GM19397 (cell line): ENCODE results near the gene CEP43.
A peak's percentile ranks its signal among the peaks of the same experiment; 100 is the strongest.

Experiments
- ATAC-seq: cut with Tn5 transposase; IDR thresholded peaks from one replicate; pipeline ENCODE4 v1.9.1; 2021; ENCODE audit warnings: mild to moderate bottlenecking, moderate library complexity; ENCODE audit not compliant: unreplicated experiment

CEP43 gene, protein sequence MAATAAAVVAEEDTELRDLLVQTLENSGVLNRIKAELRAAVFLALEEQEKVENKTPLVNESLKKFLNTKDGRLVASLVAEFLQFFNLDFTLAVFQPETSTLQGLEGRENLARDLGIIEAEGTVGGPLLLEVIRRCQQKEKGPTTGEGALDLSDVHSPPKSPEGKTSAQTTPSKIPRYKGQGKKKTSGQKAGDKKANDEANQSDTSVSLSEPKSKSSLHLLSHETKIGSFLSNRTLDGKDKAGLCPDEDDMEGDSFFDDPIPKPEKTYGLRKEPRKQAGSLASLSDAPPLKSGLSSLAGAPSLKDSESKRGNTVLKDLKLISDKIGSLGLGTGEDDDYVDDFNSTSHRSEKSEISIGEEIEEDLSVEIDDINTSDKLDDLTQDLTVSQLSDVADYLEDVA

DNA sequence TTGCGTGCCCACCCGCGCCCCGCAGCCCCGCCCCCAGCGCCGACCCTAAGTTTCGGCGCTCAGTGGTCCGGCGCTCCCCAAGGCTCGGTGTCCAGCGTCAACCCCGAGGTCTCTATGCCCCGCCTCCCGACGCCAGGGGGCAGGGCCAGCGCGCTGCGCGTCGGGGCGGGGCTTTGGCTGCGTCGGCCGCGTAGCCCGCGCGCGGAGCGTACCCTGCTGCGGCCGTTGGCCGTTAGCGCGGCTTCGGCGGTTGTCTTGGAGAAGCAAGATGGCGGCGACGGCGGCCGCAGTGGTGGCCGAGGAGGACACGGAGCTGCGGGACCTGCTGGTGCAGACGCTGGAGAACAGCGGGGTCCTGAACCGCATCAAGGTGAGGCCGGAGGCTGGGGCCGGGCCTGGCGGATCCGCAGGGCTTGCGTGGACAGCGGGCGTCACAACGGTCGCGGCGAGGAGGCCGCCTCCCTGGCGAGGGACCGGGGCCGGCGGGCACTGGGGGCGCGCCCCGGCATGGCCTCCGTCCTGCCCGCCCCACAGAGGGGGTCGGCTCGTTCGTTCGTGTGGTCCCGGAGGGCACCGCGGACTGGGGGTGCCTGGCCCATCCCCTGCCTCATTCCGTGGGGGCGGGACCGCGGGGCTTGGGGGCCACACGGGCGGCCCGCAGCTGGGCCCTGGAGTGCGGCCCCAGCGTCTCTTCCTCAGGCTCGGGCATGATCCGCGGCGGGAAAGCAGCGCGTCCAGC, at the start of gene CEP43:
Gene CEP43, plus strand, starts transcription at position 253 of the 739 bp plus-strand sequence. Its CDS starts 16 bp downstream, at position 269.
- peak; percentile 92 for ATAC-seq

DNA sequence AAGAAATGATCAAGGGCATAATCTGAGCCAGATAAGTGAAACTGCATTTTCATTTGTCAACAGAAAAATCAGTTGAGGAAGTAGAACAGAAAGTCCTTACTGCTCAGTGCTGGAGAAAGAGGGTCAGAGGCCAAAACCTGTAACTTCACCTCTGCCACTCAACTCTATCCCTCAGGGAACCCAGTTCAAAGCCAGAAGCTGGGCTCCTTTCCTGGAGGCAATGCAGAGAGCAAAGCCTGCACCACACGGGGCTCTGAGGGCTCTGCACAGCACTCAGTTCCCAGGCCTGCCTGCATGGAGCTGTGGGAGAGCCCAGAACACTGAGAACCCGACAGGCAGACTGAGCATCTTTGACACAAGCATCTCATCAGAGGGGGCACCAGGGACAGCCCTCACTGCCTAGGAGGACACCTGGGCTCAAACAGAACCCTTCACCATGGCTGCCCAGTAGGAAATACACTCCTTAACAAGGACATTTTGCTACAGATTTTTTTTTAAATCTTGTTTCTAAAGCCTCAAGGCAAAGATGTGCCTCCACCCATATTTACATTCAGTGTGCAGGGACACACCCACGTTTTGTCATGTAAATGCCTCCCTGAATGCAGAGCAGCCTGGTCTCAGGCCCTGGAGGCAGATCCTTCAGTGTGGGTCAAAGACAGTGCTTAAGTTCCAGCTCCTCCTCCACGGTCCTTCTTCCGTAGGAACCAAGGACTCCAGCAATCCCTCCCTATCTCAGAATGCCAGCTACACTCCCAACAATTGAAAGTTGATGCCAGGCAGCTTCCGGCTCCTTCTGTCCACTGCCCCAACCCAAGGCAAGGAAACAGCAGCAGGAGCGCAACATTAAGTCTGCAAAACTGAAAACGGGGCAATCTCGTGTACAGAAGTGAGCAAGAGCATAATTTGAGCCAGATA, 49.4 kb upstream of the CEP43 start:
- ATAC-seq, result no peak

DNA sequence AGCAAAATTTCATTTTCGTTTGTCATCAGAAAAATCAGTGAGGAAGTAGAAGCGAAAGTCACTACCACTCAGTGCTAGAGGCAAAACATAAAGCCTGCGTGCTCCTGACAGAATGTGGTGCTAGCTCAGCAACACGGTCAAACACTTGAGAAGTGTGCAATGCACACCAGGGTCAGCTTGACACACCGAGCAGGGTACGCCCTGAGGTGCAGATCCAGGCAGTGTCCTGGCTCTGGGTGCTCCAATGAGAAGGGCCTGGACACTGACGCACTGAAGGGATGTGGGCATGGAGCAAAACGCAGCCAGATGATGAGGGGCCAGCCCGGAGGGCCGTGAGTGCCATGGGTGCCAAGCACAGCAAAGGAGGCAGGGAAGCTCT, 48.8 kb upstream of the CEP43 start:
- ATAC-seq, result peak; percentile 36

DNA sequence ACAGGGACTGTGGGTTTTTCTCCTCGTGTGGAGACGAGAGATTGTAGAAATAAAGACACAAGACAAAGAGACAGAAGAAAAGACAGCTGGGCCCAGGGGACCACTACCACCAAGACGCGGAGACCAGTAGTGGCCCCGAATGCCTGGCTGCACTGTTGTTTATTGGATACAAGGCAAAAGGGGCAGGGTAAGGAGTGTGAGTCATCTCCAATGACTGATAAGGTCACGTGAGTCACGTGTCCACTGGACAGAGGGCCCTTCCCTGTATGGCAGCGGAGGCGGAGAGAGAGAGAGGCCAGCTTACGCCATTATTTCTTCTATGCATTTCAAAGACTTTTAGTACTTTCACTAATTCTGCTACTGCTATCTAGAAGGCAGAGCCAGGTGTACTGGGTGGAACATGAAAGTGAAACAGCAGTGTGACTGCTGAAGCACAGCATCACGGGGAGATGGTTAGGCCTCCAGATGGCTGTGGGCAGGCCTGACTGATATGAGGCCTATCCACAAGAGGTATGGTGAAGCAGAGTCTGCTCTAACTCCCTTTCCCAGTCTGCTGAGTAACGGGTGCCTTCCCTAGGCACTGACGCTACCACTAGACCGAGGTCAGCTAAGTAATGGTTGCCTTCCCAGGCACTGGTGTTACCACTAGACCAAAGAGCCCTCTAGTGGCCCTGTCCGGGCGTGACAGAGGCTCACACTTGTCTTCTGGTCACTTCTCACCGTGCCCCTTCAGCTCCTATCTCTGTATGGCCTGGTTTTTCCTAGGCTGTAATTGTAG, 48.1 kb upstream of the CEP43 start:
- peak; percentile 90 for ATAC-seq

DNA sequence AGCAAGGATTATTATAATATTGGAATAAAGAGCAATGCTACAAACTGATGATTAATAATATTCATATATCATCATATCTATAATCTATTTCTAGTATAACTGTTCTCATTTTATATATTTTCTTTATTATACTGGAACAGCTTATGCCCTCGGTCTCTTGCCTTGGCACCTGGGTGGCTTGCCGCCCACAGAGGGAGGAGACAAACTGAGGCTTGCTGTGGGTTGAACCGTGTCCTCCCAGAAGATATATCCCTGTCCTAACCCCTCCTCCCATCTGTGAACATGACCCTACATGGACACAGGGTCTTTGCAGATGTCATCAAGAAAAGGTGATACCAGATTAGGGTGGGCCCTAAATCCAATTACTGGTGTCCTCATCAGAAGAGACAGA, 47.5 kb upstream of the CEP43 start:
- no peak for ATAC-seq

DNA sequence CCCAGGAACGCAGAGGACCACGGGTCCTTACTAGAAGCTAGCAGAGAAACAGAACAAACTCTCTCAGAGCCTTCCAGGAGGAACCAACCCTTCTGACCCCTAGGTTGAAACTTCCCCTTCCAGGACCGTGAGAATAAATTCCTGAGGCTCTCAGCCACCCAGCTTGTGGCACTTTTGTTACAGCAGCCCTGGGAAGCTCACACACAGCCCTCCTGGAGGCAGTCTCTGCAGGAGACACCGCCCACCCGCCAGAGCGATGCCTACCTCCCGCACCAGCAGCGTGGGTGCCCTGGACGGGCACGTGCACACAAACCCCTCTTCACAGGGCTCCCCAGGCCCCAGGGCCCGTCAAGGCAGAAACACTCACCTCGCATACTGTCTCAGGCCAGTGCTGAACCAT, 47.1 kb upstream of the CEP43 start:
- no peak for ATAC-seq

DNA sequence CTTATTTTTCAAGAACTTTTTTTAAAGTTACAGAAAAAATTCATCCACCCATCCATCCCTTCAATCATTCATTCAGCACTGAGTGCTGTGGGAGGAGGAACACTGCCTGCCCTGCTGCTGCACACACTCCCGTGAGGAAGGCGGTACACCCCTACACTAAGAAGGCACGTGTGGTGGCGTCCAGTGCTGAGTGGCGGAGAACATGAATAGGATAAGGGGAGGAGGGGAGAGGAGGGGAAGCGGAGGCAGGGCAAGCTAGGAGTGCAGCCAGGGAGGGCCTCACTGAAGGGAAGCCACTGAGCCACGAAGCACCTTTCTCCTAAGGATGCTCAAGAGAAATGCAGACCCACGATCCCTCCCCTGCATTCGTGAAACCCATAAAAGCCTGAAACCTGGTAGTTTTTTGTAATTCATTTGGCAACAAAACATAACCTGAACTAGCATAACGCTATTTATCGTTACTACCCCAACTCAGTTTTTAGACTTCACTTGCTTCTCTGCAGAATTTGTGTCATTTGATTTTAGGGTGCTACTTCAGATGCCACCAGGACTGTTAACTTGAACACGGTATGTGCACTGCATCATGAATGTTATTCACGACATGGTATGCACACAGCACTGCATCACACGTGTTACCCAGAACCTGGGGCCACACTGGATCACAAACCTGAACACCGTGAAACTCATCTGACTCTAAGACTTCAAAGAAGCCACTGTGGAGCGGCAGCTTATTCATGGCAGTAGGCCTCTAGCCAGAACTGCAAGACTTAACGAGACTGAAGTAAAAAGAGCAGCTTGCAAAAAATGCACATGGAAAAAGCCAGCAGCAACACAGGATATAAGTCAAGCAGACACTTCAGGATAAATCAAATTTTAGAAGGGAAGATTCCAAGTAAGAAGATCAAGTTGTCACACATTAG, 46.4 kb upstream of the CEP43 start:
- ATAC-seq, result no peak

DNA sequence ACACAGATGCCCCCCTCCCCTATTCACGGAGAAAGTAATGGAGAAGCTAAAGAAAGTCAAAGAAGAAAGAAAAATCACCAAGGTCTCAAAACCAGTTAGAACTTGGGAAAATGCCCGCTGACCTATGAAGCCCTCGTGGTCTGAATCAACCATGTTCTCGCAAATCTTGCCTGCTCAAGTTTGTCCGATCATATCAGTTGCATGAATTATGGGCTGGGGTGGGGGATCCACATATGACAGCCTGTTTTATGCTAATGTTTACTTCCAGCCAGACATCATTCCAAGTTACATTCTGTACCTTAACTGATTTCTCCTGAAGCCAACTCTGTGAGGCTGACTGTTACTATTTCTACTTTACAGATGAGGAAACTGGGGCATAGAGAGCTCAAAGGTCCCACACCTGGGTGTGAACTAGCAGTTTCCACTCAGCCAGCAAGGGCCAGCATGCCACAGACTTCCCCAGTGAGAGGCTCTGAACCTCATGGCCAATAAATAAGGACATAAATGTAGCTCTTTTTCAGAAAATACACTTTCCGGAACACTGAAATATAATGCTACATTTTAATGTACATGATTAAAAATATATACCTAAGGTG, 45.0 kb upstream of the CEP43 start:
- no peak for ATAC-seq

DNA sequence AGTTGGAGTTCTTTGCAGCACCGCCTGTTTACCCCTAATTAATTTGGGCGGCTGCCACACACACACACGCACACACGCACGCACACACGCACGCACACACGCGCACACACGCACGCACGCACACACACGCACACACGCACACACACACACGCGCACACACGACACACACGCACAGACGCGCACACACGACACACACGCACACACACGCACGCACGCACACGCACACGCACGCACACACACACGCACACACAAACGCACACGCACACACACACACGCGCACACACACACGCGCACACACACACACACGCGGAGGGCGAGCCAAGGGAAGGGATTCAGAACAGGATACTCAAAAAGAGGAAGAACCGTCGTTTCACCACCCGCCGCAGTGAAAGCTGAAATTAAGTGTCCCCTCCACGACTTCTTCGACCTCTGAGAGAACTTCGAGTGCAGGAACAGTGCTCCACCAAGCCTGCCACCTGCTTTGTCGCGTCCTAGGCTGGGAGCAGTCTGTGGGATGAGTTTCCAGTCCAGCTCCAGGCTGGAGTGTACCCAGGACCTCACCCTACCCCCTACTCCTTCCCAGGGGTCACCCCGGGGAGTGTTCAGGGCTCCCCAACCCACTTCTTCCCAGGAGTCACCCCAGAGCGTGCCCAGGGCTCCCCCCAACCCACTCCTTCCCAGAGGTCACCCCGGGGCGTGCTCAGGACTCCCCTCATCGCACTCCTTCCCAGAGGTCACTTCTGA, 43.9 kb upstream of the CEP43 start:
- ATAC-seq, result no peak

DNA sequence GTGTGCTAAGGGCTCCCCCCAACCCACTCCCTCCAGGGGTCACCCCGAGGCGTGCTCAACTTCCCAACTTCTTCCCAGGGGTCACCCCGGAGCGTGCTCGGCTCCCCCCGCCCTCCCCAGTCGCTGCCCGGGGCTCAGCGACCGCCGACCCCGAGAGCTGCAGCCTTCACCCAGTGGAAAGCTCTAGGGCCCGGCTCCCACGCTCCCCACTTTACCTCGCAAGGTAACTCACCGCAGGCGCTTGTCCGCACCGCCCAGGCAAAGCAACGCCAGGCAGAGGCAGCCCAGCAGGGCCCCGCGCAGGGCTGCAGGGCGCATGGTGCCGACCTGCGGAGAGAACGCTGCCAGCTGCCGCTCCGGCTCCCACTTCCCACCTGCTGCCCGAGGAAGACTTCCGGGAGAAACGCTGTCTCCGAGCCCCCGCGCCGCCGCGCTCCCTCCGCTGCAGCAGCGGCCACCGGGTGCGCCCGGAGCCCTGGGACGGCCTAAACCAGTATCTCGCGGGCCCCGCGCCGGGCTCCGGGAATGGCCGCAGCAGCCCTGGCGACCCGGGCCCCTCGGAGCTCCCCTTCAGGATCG, 43.2 kb upstream of the CEP43 start:
- peak; percentile 2 for ATAC-seq

DNA sequence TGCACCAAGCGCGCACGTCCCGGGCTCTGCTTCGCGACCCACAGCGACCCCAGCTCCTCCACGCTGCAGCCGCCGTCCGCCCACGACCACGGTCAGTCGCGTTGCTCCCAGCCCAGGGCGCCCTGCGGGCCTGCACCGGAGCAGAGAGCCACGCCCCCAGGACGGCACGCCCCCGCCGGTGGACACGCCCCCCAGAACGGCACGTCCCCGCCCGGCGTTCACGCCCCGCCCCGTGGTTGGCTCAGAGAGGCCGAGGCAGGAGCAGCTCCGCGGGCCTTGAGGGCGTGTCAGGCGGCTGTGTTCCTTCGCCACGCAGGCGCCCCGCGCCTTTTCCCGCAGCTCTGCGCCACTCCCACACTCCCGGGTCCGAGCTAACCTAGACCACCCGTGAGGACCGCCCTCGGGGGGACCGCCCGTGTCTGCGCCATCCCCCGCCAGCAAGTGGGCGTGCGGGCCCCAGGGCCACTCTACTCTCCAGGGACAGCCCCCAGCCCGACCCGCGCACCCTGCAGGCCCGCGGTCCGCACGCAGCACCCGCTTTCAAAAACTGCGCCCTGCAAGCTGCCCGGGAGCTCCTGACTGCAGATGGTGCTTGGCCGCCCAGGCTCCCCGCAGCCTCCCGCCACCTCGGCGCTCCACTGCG, 42.6 kb upstream of the CEP43 start, which contains the start of gene RNASET2:
Gene RNASET2, minus strand, starts transcription at position 107 of the 643 bp plus-strand sequence. CDS start 368 bp downstream, outside the sequence.
- ATAC-seq, result peak; percentile 77

DNA sequence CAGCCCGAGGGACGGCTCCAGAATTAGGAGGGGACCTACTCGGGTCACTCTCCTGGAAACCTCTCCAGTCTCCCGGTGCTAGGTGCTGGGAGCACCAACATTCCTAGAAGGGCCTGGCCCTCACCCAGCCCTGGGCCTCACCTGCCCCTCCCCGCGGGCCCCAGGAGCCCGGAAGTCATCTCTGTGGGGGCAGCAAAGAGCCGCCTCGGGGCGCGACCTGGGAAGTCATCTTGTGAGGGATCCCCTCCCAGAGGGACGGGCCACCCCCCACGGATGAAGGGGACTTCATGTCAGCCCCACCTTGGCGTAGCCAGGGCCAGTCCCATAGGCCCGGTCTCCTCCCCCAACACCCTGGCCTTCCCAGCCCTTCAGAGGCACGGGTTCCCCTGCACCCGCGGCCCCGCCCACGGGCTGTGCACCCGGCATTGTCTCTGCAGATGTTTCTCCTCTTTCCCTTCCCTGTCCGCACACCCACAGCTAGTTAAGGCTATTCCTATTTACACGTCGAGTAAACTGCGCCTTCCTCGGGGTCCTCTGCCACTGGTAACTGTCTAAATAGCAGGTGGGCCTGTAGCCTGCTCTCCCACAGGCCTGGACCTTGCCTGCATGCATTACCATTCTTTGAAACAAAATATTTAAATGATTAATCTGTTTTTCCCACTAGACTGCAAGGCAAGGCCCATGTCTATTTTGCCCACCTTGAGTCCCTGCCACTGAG, 42.0 kb upstream of the CEP43 start:
- peak; percentile 26 for ATAC-seq

DNA sequence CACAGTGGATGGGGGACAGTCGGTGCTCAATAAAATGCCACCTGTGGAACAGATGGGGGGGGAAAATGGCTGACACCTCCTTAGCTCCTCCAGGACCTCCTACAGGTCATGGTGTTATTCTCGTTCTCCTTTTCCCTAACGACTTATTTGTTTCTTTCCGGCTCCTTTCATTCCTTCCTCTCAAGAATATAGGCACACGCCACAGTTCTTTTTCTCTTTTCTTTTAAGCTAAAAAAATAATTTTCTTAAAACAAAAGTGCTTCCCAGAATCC, 41.5 kb upstream of the CEP43 start:
- no peak for ATAC-seq

DNA sequence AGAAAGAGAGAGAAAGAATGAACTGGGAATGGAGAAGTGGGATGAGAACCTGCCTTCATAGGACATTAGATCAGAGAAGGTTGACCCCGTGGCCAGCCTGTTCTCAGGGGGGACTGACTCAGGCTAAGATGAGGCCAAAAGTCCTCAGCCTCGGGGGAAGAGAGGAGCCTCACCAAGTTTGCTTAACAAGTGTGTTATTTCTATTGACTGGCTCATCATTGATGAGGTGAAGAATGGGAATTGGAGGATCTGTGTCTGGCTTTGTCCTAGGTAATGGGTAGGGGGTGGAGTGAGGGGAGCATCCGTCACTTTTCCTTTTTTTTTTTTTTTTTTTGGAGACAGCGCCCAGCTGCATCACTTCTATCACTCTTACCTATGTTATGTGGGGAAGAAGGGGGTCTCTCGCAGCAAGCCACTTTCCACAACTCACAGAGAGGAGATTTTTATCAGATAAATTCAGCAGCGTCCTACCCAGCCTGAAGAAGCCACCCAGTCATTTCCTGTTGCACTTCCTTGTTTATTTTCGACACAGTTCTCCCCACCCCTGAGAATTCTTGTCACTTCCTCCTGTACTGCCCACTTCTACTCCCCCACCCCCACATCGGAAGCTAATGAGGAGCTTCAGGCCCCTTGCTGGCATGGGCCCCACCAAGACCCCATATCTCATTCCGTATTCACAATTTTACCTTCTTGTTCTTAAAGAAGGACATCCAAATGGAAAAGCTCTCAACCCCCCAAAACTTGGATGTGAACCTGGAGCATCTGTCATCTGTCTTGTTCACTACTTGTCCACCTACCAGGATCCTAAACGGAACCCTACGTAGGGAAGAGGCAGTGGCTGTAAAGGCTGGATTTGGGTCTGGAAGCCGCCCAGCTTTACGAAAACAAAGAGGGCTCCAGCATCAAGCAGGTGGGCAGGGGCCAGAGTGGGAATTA, 40.0 kb upstream of the CEP43 start:
- no peak for ATAC-seq

DNA sequence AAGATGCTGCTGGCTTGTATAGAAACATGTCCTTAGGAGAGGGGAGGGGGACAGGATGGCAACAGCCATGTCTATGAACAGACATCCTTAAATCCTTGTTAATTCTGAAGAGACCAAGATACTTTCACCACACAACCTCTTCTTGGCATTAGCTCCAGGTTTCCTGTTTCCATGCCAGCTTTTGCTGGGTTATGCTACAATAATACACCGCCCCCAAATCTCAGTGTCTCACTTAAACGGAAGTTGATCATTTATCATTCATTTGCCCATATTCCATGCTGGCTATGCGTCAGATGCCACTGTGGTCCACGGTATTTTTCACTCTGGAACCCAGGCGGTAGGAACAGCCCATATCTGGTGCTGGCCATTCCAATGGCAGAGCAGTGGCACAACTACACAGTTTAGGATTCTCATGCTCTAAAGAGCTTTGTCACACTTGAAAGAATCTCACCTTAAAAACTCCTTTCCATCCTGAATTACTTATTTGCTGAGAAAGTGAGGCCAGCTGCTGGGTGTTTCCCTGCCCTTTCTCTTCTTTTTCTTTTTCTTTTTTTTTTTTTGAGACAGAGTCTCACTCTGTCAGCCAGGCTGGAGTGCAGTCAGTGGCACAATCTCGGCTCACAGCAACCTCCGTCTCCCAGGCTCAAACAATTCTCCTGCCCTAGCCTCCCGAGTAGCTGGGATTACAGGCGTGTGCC, 39.1 kb upstream of the CEP43 start:
- no peak for ATAC-seq
